Measurements from ENCODE around the gene HSD17B2.

- no peak for TF ChIP-seq CTCF (IDR thresholded peaks at IDR 0.05)
- no peak for TF ChIP-seq EP300 (IDR thresholded peaks at IDR 0.05)
These were observed 18.8 kb upstream of the HSD17B2 start for GRCh38 chr16:82016263-82016662.
